GM15510 (cell line): Measurements from ENCODE around the gene HIVEP1.

ENCODE experiments used
- POLR2A ChIP-seq: IDR thresholded peaks from 3 replicates; pipeline ENCODE4 v1.6.1; 2011; ENCODE audit warnings: borderline replicate concordance; ENCODE audit not compliant: insufficient read length; ENCODE audit errors: extremely low read depth

The HIVEP1 gene

DNA sequence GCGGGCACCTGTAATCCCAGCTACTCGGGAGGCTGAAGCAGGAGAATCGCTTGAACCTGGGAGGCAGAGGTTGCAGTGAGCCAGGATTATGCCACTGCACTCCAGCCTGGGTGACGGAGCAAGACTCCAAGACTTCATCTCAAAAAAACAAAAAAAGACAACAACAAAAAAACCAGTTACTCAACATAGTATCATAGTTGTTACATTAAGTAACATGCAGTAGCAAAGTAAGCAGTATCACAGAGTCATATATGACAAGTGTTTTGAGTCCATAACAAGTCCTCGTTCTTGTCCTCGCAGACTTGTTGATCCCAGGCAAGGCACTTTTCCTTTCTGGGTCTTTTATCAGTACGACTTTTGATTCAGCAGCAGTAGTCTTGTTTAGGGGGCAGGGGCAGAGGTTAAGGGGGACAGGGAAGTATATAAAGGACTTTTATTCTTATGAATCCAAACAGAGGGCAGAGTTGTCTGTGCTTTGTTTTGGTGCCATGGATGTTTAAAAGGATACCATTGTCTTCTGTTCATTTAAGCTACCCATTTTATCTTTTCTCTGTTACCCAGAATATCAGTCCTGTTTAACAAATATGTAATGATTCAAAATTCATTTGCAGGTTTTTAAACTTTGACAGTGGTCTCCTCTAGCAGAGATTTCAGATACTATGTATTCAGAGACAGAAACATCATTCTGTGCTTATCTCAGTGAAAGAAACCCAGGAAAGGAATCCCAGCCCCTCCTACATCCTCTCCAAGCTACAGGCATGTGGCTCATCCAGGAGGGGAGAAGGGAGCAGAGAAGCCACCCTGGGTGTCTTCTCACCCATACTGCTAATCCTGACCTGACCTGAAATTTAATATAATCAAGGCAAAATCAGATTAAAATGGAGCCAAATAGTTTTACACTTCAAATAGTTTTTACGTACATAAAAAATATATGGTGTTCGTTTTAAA is 140.2 kb downstream of the HIVEP1 start:
- TF ChIP-seq POLR2A = no peak

- TF ChIP-seq POLR2A = no peak
Observed at GRCh38 chr6:12158686-12159415, 146.7 kb downstream of the HIVEP1 start.

- no peak for TF ChIP-seq POLR2A
Observed at GRCh38 chr6:12160326-12160725, 148.2 kb downstream of the HIVEP1 start.

GRCh38 chr6:12162213-12162612 is 150.1 kb downstream of the HIVEP1 start:
- no peak for TF ChIP-seq POLR2A

DNA sequence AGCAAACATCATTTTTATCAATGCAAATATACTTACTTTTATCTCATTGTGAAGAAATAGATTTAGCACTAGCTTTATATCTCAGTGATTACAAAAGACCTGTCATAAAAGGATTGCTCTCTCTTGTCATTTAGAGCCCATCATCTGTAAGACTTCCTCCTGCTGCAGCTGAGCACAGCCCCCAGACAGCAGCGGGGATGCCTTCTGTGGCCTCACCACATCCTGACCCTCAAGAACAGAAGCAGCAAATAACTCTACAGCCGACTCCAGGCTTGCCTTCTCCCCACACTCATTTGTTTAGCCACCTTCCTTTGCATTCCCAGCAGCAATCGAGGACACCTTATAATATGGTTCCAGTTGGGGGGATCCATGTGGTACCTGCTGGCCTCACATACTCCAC is 151.0 kb downstream of the HIVEP1 start:
- TF ChIP-seq POLR2A = no peak

- TF ChIP-seq POLR2A = no peak
Observed at GRCh38 chr6:12163744-12164507, 151.8 kb downstream of the HIVEP1 start.

GRCh38 chr6:12164508-12164770 is 152.3 kb downstream of the HIVEP1 start:
- TF ChIP-seq POLR2A = no peak

- TF ChIP-seq POLR2A = no peak
Observed at GRCh38 chr6:12165297-12165696, 153.2 kb downstream of the HIVEP1 start.

GRCh38 chr6:12165722-12166280 is 153.7 kb downstream of the HIVEP1 start:
- TF ChIP-seq POLR2A = no peak

GRCh38 chr6:12169377-12169776 is 157.3 kb downstream of the HIVEP1 start:
- TF ChIP-seq POLR2A = no peak

GRCh38 chr6:12170351-12171092 is 158.4 kb downstream of the HIVEP1 start:
- no peak for TF ChIP-seq POLR2A

GRCh38 chr6:12171717-12172116 is 159.6 kb downstream of the HIVEP1 start:
- TF ChIP-seq POLR2A = no peak

GRCh38 chr6:12172572-12172971 is 160.5 kb downstream of the HIVEP1 start:
- TF ChIP-seq POLR2A = no peak

DNA sequence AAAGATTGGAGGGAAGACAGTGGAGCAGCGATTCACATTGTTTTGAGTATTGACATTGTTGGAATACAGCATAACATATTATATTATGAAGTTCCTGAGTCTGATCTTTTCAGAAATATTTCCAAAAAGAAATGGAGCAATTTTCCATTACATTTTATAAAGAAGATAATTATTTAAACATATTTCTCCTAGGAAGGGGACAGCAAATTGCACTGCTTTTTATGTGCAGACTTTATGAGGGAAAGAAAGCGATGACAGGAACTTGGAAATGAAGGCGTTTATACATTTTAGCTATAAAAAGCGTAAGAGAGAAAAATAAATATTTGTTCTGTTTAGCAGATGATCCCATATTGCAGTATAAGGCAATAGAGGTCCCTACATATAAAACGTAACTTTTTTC is 161.1 kb downstream of the HIVEP1 start:
- TF ChIP-seq POLR2A = no peak

GRCh38 chr6:12173661-12174060 is 161.5 kb downstream of the HIVEP1 start:
- TF ChIP-seq POLR2A = no peak

DNA sequence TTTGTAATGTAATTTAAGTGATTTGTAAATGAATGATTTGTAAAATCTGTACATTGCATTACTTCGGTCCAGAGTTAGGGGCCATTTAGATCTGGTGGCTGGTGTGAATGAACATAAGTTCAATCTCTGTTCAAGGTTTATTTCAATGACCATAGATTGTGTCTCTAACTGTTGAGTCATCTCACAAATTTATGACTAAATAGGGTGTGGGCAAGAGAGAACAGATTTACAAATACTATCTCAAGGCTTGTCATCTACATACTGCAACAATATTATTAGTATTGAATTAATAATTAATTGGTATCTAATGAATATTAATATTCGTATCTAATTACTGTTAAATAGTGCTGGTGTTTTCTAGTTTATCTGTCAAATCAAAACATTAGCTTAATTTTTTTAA is 162.8 kb downstream of the HIVEP1 start:
- TF ChIP-seq POLR2A = no peak
